ENCODE results near the gene SPATA20. TPM values are rescaled to one million over a fixed set of nuclear protein-coding genes. Genes with fewer than 3 reads are reported as not detected.

Gene SPATA20
- polyA plus RNA-seq, 1 donor from 2014 or later: 53.5 TPM

DNA sequence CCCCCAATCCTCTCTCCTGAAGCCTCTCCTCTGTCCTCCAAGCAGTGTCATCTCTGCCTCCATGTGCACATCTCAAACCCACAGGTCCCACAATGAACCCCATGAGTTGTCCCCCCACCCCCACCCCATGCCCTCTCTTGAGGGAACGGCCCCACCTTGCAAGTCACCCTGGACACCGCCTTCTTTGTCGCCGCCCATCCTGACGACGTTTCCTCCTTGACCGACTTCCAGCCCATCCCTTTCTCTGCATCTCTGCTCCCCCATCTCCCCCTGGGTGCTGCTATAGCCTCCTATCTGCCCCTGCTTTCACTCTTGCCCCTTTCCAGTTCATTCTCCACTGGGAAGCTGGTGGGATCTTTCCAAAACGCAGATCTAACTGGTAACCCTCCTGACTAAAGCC, 1.7 kb upstream of the SPATA20 start:
- no peaks in the 10 kb centered on the region for H3K36me3 ChIP-seq (ENCODE audit: insufficient read depth, low read length)
- H3F3A ChIP-seq (ENCODE audit: insufficient read depth, low read length, poor library complexity, severe bottlenecking): no peaks in the 10 kb centered on the region
- no peaks in the 10 kb centered on the region for H3K9me3 ChIP-seq (ENCODE audit: low read length)
- H3K79me2 ChIP-seq (replicated peaks; ENCODE audit: insufficient read depth, low read length): no peaks in the 10 kb centered on the region
- TF ChIP-seq SMC3 (conservative IDR thresholded peaks at IDR 0.05; ENCODE audit: poor library complexity) (no peak), POLR2AphosphoS5 (IDR thresholded peaks at IDR 0.05) (no peak), TAF1 (IDR thresholded peaks at IDR 0.05; ENCODE audit: low read depth) (no peak), MXI1 (conservative IDR thresholded peaks at IDR 0.05; ENCODE audit: poor library complexity, severe bottlenecking) (no peak), RAD21 (conservative IDR thresholded peaks at IDR 0.05) (no peak)
- TF ChIP-seq, protein P1, sequence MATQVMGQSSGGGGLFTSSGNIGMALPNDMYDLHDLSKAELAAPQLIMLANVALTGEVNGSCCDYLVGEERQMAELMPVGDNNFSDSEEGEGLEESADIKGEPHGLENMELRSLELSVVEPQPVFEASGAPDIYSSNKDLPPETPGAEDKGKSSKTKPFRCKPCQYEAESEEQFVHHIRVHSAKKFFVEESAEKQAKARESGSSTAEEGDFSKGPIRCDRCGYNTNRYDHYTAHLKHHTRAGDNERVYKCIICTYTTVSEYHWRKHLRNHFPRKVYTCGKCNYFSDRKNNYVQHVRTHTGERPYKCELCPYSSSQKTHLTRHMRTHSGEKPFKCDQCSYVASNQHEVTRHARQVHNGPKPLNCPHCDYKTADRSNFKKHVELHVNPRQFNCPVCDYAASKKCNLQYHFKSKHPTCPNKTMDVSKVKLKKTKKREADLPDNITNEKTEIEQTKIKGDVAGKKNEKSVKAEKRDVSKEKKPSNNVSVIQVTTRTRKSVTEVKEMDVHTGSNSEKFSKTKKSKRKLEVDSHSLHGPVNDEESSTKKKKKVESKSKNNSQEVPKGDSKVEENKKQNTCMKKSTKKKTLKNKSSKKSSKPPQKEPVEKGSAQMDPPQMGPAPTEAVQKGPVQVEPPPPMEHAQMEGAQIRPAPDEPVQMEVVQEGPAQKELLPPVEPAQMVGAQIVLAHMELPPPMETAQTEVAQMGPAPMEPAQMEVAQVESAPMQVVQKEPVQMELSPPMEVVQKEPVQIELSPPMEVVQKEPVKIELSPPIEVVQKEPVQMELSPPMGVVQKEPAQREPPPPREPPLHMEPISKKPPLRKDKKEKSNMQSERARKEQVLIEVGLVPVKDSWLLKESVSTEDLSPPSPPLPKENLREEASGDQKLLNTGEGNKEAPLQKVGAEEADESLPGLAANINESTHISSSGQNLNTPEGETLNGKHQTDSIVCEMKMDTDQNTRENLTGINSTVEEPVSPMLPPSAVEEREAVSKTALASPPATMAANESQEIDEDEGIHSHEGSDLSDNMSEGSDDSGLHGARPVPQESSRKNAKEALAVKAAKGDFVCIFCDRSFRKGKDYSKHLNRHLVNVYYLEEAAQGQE (IDR thresholded peaks at IDR 0.05; ENCODE audit: borderline replicate concordance): no peak
- H3K4me3 ChIP-seq (ENCODE audit: low read length): no peak overlapping the region
- no peak overlapping the region for H3K4me2 ChIP-seq (ENCODE audit: low read length)
- H2AFZ ChIP-seq (ENCODE audit: low read depth, low read length): no peak overlapping the region
- no peaks in the 10 kb centered on the region for H3K27me3 ChIP-seq (ENCODE audit: insufficient read depth, low read depth, low read length)
- H3K27ac ChIP-seq (ENCODE audit: low read length): no peak overlapping the region
- H4K20me1 ChIP-seq (ENCODE audit: insufficient read depth): no peaks in the 10 kb centered on the region
- no peak overlapping the region for H3K9ac ChIP-seq (ENCODE audit: low read length)
- no peaks in the 10 kb centered on the region for H3K9me2 ChIP-seq (ENCODE audit: insufficient read depth, low read length)

DNA sequence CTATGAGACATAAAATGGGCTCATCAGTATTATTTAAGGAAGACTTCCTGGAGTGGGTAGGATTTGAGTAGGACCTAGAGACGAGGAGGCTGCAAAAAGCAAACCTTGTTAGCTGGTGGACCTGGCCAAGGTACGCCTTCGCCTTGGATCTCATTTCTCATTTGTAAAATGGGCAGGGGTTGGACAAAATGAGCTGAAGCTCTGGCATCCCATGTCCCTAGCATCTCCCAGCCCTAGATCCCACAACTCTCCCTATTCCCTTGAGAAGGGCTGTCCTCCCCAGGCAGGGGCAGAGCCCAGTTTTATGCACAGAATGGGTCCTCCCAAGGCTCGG, 306 bp upstream of the SPATA20 start:
- no peaks in the 10 kb centered on the region for H4K20me1 ChIP-seq (ENCODE audit: insufficient read depth)
- no peak overlapping the region for H3K4me2 ChIP-seq (ENCODE audit: low read length)
- H3K27ac ChIP-seq (ENCODE audit: low read length): no peak overlapping the region
- no peaks in the 10 kb centered on the region for H3K9me3 ChIP-seq (ENCODE audit: low read length)
- H3K79me2 ChIP-seq (replicated peaks; ENCODE audit: insufficient read depth, low read length): no peaks in the 10 kb centered on the region
- H3K27me3 ChIP-seq (ENCODE audit: insufficient read depth, low read depth, low read length): no peaks in the 10 kb centered on the region
- H3F3A ChIP-seq (ENCODE audit: insufficient read depth, low read length, poor library complexity, severe bottlenecking): no peaks in the 10 kb centered on the region
- no peaks in the 10 kb centered on the region for H3K36me3 ChIP-seq (ENCODE audit: insufficient read depth, low read length)
- no peaks in the 10 kb centered on the region for H3K9me2 ChIP-seq (ENCODE audit: insufficient read depth, low read length)
- peak overlapping the region; percentile 61 for H3K4me3 ChIP-seq (ENCODE audit: low read length)
- H2AFZ ChIP-seq (ENCODE audit: low read depth, low read length): no peak overlapping the region
- no peak for TF ChIP-seq TAF1 (IDR thresholded peaks at IDR 0.05; ENCODE audit: low read depth)
- H3K9ac ChIP-seq (ENCODE audit: low read length): peak overlapping the region; percentile 63

DNA sequence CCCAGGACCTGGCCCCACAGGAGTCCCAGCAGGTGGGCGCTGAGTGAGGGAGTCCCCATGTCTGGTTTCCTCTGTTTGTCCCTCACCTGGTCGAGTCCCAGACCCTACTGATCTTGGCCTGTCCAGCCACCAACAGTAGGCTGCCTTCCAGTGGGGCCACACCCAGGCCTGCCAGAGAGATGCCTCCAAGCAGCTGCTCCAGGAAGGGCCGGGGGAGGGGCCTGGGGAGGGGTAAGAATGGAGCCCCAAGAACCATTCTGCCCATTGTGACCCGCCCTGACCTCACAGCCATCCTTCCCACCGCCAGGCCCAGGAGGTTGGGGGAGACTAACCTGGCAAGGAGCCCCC, 736 bp downstream of the SPATA20 start:
- Histone ChIP-seq H3K36me3 (ENCODE audit: insufficient read depth, low read length) (no peaks in the 10 kb centered on the region), H3K27me3 (ENCODE audit: insufficient read depth, low read depth, low read length) (no peaks in the 10 kb centered on the region), H3K9ac (ENCODE audit: low read length) (no peak overlapping the region), H3K4me2 (ENCODE audit: low read length) (no peak overlapping the region), H3K9me3 (ENCODE audit: low read length) (no peaks in the 10 kb centered on the region), H3K9me2 (ENCODE audit: insufficient read depth, low read length) (no peaks in the 10 kb centered on the region), H4K20me1 (ENCODE audit: insufficient read depth) (no peaks in the 10 kb centered on the region), H2AFZ (ENCODE audit: low read depth, low read length) (no peak overlapping the region), H3K4me3 (ENCODE audit: low read length) (peak overlapping the region; percentile 61), H3F3A (ENCODE audit: insufficient read depth, low read length, poor library complexity, severe bottlenecking) (no peaks in the 10 kb centered on the region), H3K79me2 (replicated peaks; ENCODE audit: insufficient read depth, low read length) (no peaks in the 10 kb centered on the region), H3K27ac (ENCODE audit: low read length) (no peak overlapping the region)
- TF ChIP-seq EP300 (conservative IDR thresholded peaks at IDR 0.05; ENCODE audit: poor library complexity, severe bottlenecking): no peak
- no peak for TF ChIP-seq MXI1 (conservative IDR thresholded peaks at IDR 0.05; ENCODE audit: poor library complexity, severe bottlenecking)
- TF ChIP-seq RAD21 (conservative IDR thresholded peaks at IDR 0.05): no peak
- no peak for TF ChIP-seq SMC3 (conservative IDR thresholded peaks at IDR 0.05; ENCODE audit: poor library complexity)
- no peak for TF ChIP-seq EZH2 (IDR thresholded peaks at IDR 0.05; ENCODE audit: borderline replicate concordance, insufficient read depth, low read length, poor library complexity, severe bottlenecking)
- TF ChIP-seq, protein P1 (IDR thresholded peaks at IDR 0.05; ENCODE audit: borderline replicate concordance): no peak
- TF ChIP-seq TAF1 (IDR thresholded peaks at IDR 0.05; ENCODE audit: low read depth): no peak
- TF ChIP-seq POLR2AphosphoS5 (IDR thresholded peaks at IDR 0.05): no peak
- TF ChIP-seq, protein P2, sequence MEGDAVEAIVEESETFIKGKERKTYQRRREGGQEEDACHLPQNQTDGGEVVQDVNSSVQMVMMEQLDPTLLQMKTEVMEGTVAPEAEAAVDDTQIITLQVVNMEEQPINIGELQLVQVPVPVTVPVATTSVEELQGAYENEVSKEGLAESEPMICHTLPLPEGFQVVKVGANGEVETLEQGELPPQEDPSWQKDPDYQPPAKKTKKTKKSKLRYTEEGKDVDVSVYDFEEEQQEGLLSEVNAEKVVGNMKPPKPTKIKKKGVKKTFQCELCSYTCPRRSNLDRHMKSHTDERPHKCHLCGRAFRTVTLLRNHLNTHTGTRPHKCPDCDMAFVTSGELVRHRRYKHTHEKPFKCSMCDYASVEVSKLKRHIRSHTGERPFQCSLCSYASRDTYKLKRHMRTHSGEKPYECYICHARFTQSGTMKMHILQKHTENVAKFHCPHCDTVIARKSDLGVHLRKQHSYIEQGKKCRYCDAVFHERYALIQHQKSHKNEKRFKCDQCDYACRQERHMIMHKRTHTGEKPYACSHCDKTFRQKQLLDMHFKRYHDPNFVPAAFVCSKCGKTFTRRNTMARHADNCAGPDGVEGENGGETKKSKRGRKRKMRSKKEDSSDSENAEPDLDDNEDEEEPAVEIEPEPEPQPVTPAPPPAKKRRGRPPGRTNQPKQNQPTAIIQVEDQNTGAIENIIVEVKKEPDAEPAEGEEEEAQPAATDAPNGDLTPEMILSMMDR (IDR thresholded peaks at IDR 0.05; ENCODE audit: poor library complexity, severe bottlenecking): no peak

All from neural cell (in vitro differentiated cells).